Measurements from ENCODE around the gene MAMLD1.
A peak's percentile ranks its signal among the peaks of the same experiment; 100 is the strongest.

DNA sequence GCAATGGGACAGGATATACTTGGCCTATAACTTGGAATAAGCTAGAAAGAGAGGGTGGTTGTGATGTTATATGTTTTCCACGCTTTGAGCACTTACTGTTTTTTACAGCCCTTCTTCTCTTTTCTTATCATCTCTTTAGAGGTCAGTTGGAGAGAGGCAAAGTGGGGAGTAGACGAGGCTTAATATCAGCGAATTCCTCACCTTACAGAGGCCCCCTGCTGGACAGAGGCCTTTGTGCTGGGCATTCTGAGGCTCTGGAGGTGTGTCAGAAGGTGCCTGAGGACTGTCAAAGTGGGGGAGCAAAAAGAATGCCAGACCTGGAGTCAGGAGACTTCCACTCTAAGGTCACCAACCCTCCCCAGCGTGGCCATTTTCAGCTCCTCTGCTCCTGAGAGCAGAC lies 42.5 kb downstream of the MAMLD1 start:
- TF ChIP-seq, protein P1, sequence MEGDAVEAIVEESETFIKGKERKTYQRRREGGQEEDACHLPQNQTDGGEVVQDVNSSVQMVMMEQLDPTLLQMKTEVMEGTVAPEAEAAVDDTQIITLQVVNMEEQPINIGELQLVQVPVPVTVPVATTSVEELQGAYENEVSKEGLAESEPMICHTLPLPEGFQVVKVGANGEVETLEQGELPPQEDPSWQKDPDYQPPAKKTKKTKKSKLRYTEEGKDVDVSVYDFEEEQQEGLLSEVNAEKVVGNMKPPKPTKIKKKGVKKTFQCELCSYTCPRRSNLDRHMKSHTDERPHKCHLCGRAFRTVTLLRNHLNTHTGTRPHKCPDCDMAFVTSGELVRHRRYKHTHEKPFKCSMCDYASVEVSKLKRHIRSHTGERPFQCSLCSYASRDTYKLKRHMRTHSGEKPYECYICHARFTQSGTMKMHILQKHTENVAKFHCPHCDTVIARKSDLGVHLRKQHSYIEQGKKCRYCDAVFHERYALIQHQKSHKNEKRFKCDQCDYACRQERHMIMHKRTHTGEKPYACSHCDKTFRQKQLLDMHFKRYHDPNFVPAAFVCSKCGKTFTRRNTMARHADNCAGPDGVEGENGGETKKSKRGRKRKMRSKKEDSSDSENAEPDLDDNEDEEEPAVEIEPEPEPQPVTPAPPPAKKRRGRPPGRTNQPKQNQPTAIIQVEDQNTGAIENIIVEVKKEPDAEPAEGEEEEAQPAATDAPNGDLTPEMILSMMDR (IDR thresholded peaks at IDR 0.05; ENCODE audit: low read depth, low read length, missing input control): peak; percentile 6
- TF ChIP-seq RAD21 (IDR thresholded peaks at IDR 0.05): peak in 1 of 2 donors; percentile 55
- TF ChIP-seq, protein P2, sequence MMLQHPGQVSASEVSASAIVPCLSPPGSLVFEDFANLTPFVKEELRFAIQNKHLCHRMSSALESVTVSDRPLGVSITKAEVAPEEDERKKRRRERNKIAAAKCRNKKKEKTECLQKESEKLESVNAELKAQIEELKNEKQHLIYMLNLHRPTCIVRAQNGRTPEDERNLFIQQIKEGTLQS (IDR thresholded peaks at IDR 0.05): no peak
- no peak for TF ChIP-seq JUND (IDR thresholded peaks at IDR 0.05)
- TF ChIP-seq, protein P3, sequence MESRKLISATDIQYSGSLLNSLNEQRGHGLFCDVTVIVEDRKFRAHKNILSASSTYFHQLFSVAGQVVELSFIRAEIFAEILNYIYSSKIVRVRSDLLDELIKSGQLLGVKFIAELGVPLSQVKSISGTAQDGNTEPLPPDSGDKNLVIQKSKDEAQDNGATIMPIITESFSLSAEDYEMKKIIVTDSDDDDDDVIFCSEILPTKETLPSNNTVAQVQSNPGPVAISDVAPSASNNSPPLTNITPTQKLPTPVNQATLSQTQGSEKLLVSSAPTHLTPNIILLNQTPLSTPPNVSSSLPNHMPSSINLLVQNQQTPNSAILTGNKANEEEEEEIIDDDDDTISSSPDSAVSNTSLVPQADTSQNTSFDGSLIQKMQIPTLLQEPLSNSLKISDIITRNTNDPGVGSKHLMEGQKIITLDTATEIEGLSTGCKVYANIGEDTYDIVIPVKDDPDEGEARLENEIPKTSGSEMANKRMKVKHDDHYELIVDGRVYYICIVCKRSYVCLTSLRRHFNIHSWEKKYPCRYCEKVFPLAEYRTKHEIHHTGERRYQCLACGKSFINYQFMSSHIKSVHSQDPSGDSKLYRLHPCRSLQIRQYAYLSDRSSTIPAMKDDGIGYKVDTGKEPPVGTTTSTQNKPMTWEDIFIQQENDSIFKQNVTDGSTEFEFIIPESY (IDR thresholded peaks at IDR 0.05): no peak
- no peak for TF ChIP-seq SP1 (IDR thresholded peaks at IDR 0.05)
- no peak for TF ChIP-seq TAF1 (conservative IDR thresholded peaks at IDR 0.05)
- no peak for TF ChIP-seq FOXA1 (IDR thresholded peaks at IDR 0.05)
- TF ChIP-seq, protein P4, sequence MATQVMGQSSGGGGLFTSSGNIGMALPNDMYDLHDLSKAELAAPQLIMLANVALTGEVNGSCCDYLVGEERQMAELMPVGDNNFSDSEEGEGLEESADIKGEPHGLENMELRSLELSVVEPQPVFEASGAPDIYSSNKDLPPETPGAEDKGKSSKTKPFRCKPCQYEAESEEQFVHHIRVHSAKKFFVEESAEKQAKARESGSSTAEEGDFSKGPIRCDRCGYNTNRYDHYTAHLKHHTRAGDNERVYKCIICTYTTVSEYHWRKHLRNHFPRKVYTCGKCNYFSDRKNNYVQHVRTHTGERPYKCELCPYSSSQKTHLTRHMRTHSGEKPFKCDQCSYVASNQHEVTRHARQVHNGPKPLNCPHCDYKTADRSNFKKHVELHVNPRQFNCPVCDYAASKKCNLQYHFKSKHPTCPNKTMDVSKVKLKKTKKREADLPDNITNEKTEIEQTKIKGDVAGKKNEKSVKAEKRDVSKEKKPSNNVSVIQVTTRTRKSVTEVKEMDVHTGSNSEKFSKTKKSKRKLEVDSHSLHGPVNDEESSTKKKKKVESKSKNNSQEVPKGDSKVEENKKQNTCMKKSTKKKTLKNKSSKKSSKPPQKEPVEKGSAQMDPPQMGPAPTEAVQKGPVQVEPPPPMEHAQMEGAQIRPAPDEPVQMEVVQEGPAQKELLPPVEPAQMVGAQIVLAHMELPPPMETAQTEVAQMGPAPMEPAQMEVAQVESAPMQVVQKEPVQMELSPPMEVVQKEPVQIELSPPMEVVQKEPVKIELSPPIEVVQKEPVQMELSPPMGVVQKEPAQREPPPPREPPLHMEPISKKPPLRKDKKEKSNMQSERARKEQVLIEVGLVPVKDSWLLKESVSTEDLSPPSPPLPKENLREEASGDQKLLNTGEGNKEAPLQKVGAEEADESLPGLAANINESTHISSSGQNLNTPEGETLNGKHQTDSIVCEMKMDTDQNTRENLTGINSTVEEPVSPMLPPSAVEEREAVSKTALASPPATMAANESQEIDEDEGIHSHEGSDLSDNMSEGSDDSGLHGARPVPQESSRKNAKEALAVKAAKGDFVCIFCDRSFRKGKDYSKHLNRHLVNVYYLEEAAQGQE (IDR thresholded peaks at IDR 0.05): no peak
